ENCODE data around the gene KIAA0513. TPM values are rescaled to one million over a fixed set of nuclear protein-coding genes. Genes with fewer than 3 reads are reported as not detected.

Gene KIAA0513
- polyA plus RNA-seq, 1 donor (not counting 4 experiments of a cell fraction or from before 2014, with no cell fraction given), result 3.3 TPM

- H3K4me3 ChIP-seq (ENCODE audit: control insufficient read depth in 2 of 3, extremely low read depth in 1 of 3, insufficient read depth in 2 of 3, low read depth in 1 of 3, low read length in 3 of 3), result no peak overlapping the region
- no peak overlapping the region for H3K27ac ChIP-seq (ENCODE audit: control insufficient read depth, insufficient read depth, low read length)
- no peaks in the 10 kb centered on the region for H3K4me1 ChIP-seq (ENCODE audit: control insufficient read depth, extremely low read depth, insufficient read depth, low read length)
- no peak for FAIRE-seq
- no peak for DNase-seq (ENCODE audit: low read depth, low spot score)
- H3K9me3 ChIP-seq (ENCODE audit: control insufficient read depth, low read depth, low read length), result no peaks in the 10 kb centered on the region
- TF ChIP-seq CTCF (optimal IDR thresholded peaks at IDR 0.05 in 1 of 3, IDR thresholded peaks at IDR 0.05 in 1 of 3, conservative IDR thresholded peaks at IDR 0.05 in 1 of 3; ENCODE audit: extremely low read depth in 1 of 3, insufficient read depth in 2 of 3, low read length in 3 of 3) (no peak), EZH2 (IDR thresholded peaks at IDR 0.05; ENCODE audit: low read length) (no peak)
- H3K4me2 ChIP-seq (ENCODE audit: control insufficient read depth, extremely low read depth, insufficient read depth, low read depth, low read length), result no peak overlapping the region
- no peak overlapping the region for H3K9ac ChIP-seq (ENCODE audit: control insufficient read depth, extremely low read depth, insufficient read depth, low read length)
- dilution Hi-C loops (cut with MboI; ENCODE audit: extremely low pct_ligation_motif_present, low sequenced_read_pairs), result no loop called here
- no peaks in the 10 kb centered on the region for H3K36me3 ChIP-seq (ENCODE audit: control insufficient read depth in 2 of 2, extremely low read depth in 1 of 2, insufficient read depth in 2 of 2, low read length in 2 of 2)
- H3K9me1 ChIP-seq (ENCODE audit: control insufficient read depth, extremely low read depth, insufficient read depth, low read length), result no peaks in the 10 kb centered on the region
- H3K79me2 ChIP-seq (ENCODE audit: control insufficient read depth, insufficient read depth, low read length), result no peaks in the 10 kb centered on the region
- H4K20me1 ChIP-seq (ENCODE audit: control insufficient read depth, extremely low read depth, insufficient read depth, low read length), result no peaks in the 10 kb centered on the region
- H3K27me3 ChIP-seq (ENCODE audit: control insufficient read depth, extremely low read depth, insufficient read depth, low read length), result peaks cover 17% of the 10 kb centered on the region
- H2AFZ ChIP-seq (ENCODE audit: control insufficient read depth, low read length), result no peak overlapping the region
These were observed 57.4 kb downstream of the KIAA0513 start for GRCh38 chr16:85084841-85085510.

- TF ChIP-seq EZH2 (IDR thresholded peaks at IDR 0.05; ENCODE audit: low read length) (no peak), CTCF (optimal IDR thresholded peaks at IDR 0.05 in 1 of 3, IDR thresholded peaks at IDR 0.05 in 1 of 3, conservative IDR thresholded peaks at IDR 0.05 in 1 of 3; ENCODE audit: extremely low read depth in 1 of 3, insufficient read depth in 2 of 3, low read length in 3 of 3) (no peak)
These were observed 58.1 kb downstream of the KIAA0513 start for GRCh38 chr16:85085721-85086120.

More at GRCh38 chr16:85085721-85086120, 58.1 kb downstream of the KIAA0513 start:
- FAIRE-seq, result no peak
- Histone ChIP-seq H3K9ac (ENCODE audit: control insufficient read depth, extremely low read depth, insufficient read depth, low read length) (no peak overlapping the region), H3K9me3 (ENCODE audit: control insufficient read depth, low read depth, low read length) (no peaks in the 10 kb centered on the region), H3K79me2 (ENCODE audit: control insufficient read depth, insufficient read depth, low read length) (no peaks in the 10 kb centered on the region), H3K27me3 (ENCODE audit: control insufficient read depth, extremely low read depth, insufficient read depth, low read length) (peaks cover 17% of the 10 kb centered on the region), H2AFZ (ENCODE audit: control insufficient read depth, low read length) (no peak overlapping the region), H3K27ac (ENCODE audit: control insufficient read depth, insufficient read depth, low read length) (no peak overlapping the region), H3K4me2 (ENCODE audit: control insufficient read depth, extremely low read depth, insufficient read depth, low read depth, low read length) (no peak overlapping the region), H3K9me1 (ENCODE audit: control insufficient read depth, extremely low read depth, insufficient read depth, low read length) (no peaks in the 10 kb centered on the region), H4K20me1 (ENCODE audit: control insufficient read depth, extremely low read depth, insufficient read depth, low read length) (no peaks in the 10 kb centered on the region), H3K36me3 (ENCODE audit: control insufficient read depth in 2 of 2, extremely low read depth in 1 of 2, insufficient read depth in 2 of 2, low read length in 2 of 2) (no peaks in the 10 kb centered on the region), H3K4me3 (ENCODE audit: control insufficient read depth in 2 of 3, extremely low read depth in 1 of 3, insufficient read depth in 2 of 3, low read depth in 1 of 3, low read length in 3 of 3) (no peak overlapping the region), H3K4me1 (ENCODE audit: control insufficient read depth, extremely low read depth, insufficient read depth, low read length) (no peaks in the 10 kb centered on the region)
- no peak for DNase-seq (ENCODE audit: low read depth, low spot score)
- dilution Hi-C loops (cut with MboI; ENCODE audit: extremely low pct_ligation_motif_present, low sequenced_read_pairs), result no loop called here
